H54 (cell line): Measurements from ENCODE around the gene ZNF558.
"Not testable (repeated sequence)": the region's sequence is repeated elsewhere in the genome, so short reads cannot be mapped to it uniquely, and the experiment has no call there.

Experiments
- DNase-seq: peaks from one replicate; pipeline ENCODE4 v3.0.0; 2011; ENCODE audit warnings: low spot score, mixed read lengths; ENCODE audit not compliant: insufficient read length
- FAIRE-seq: peaks from 3 replicates; lab custom pipeline; 2011; peaks lifted over from hg19 to GRCh38; lab: Jason Lieb, UNC
- POLR2A ChIP-seq: IDR thresholded peaks from 2 replicates; pipeline ENCODE4 v1.6.1; 2011; ENCODE audit warnings: low read depth, mild to moderate bottlenecking, low read length

The ZNF558 gene

DNA sequence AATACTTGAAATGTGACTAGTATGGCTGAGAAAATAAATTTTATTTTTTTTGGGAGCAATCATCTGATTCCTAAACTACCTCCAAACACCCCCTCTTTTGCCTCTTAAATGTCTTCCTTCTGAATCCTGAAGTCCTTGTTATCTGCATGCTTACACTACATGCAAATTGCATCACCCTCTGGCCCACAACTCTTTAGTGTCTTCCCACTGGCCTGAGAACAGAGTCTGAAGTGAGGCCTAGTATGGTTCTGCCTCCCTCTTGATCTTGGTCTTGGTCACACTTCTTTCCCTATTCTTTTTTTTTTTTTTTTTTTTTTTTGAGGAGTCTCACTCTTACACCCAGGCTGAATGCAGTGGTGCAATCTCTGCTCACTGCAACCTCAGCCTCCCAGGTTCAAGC lies 4.8 kb downstream of the ZNF558 start:
- no peak for TF ChIP-seq POLR2A
- FAIRE-seq (no peak), DNase-seq (no peak)

DNA sequence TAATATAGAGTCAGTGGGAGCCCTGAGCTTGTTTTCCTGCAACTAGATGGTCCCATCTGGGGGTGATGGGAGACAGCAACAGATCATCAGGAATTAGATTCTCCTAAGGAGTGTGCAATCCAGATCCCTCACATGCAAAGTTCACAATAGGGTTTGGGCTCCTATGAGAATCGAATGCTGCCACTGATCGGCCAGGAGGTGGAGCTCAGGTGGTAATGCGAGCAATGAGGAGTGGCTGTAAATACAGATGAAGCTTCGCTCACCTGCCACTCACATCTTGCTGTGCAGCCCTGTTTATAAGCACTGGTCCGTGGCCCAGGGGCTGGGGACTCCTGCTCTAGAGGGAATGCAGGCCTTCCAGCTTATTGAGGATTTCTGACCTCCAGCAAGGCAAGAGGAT lies 5.7 kb downstream of the ZNF558 start:
- FAIRE-seq (no peak), DNase-seq (no peak)
- TF ChIP-seq POLR2A: no peak

GRCh38 chr19:8821748-8822241 lies 10.3 kb downstream of the ZNF558 start:
- TF ChIP-seq POLR2A: no peak
- FAIRE-seq (no peak), DNase-seq (no peak)

- DNase-seq (no peak), FAIRE-seq (no peak)
- no peak for TF ChIP-seq POLR2A
These were observed 11.9 kb downstream of the ZNF558 start for GRCh38 chr19:8820234-8820633.

- DNase-seq: no peak
- TF ChIP-seq POLR2A: no peak
- no peak for FAIRE-seq
These were observed 16.3 kb downstream of the ZNF558 start for GRCh38 chr19:8815780-8816179.

GRCh38 chr19:8814176-8814575 lies 17.9 kb downstream of the ZNF558 start:
- DNase-seq (no peak), FAIRE-seq (no peak)
- TF ChIP-seq POLR2A: no peak

DNA sequence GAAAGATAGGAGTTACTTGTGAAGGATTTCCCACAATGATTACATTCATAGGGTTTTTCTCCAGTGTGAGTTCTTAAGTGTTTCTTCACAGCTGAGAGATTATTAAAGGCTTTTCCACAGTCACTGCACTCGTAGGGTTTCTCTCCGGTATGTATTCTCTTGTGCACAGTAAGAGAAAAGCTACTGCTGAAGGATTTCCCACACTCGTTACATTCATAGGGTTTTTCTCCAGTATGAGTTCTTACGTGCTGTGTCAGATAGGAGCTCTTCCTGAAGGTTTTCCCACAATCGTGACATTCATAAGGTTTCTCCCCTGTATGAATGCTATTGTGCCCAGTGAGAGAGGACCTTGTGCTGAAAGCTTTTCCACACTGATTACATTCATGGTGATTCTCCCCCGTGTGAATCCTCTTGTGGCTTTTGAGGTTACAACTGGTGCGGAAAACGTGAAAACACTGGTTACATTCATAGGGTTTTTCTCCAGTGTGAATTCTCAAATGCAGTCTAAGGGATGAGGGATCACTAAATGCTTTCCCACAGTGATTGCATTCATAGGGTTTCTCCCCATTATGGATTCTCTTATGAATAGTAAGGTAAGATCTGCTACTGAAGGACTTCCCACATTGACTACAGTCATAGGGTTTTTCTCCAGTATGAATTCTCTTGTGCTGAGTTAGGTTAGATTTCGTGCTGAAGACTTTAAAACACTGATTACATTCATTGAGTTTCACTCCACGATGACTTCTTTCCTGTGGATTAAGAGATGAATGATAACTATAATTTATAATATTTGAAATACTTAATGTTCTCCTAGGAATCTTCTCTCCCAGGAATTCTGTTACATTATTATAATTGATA lies 20.6 kb downstream of the ZNF558 start:
- TF ChIP-seq POLR2A: no peak
- FAIRE-seq (no peak), DNase-seq (no peak)

- TF ChIP-seq POLR2A: no peak
- FAIRE-seq (no peak), DNase-seq (no peak)
These were observed 25.4 kb downstream of the ZNF558 start for GRCh38 chr19:8806661-8807060.

- DNase-seq (no peak), FAIRE-seq (no peak)
- TF ChIP-seq POLR2A: no peak
These were observed 37.3 kb downstream of the ZNF558 start for GRCh38 chr19:8794823-8795222.

GRCh38 chr19:8773587-8773986 lies 58.5 kb downstream of the ZNF558 start:
- DNase-seq, FAIRE-seq: not testable (repeated sequence)

GRCh38 chr19:8769265-8769664 lies 62.8 kb downstream of the ZNF558 start:
- not testable (repeated sequence) for DNase-seq, FAIRE-seq

GRCh38 chr19:8767257-8767656 lies 64.8 kb downstream of the ZNF558 start:
- not testable (repeated sequence) for DNase-seq, FAIRE-seq
